Right lobe of liver (tissue), 6 donors: ENCODE results near the gene HPCAL4. TPM values are rescaled to one million over a fixed set of nuclear protein-coding genes. Genes with fewer than 3 reads are reported as not detected.

Experiments
- ATAC-seq, 4 donors: fragments of 200-7000 bp; cut with Tn5 transposase; one replicate each; pipeline ENCODE4 v1.9.1; 2020; ENCODE audit warnings: mild to moderate bottlenecking in 4 of 4, moderate library complexity in 4 of 4
- DNase-seq, 3 donors: peaks; one replicate each; pipeline ENCODE4 v3.0.0-alpha.2; 2020
- H3K27ac ChIP-seq, 3 donors: fragments of 200-600 bp; one replicate each; pipeline ENCODE4 v1.8.0; 2022
- H3K27me3 ChIP-seq, 2 donors: fragments of 200-600 bp; one replicate each; pipeline ENCODE4 v1.8.0; 2022
- H3K36me3 ChIP-seq, 4 donors: fragments of 200-600 bp; sonication (generic) in 1 of 4; one replicate each; pipeline versions ENCODE4 v1.5.1 to v1.8.0; 2017 to 2022; ENCODE audit warnings: control low read depth in 1 of 4
- H3K4me1 ChIP-seq, 4 donors: fragments of 200-600 bp; sonication (generic) in 1 of 4; one replicate each; pipeline versions ENCODE4 v1.5.1 to v1.8.0; 2017 to 2022; ENCODE audit warnings: control low read depth in 1 of 4
- H3K4me3 ChIP-seq, 3 donors: fragments of 200-600 bp; one replicate each; pipeline ENCODE4 v1.8.0; 2022
- H3K9me3 ChIP-seq, 4 donors: fragments of 200-600 bp; sonication (generic) in 1 of 4; one replicate each; pipeline versions ENCODE4 v1.5.1 to v1.8.0; 2017 to 2022; ENCODE audit warnings: control low read depth in 1 of 4
- CTCF ChIP-seq, 4 donors: fragments of 200-600 bp in 3 of 4; fragments of 450-650 bp in 1 of 4; IDR thresholded peaks; one replicate each; pipeline versions ENCODE4 v1.5.1 to v1.8.0; 2016 to 2022; ENCODE audit warnings: antibody characterized with exemption in 4 of 4, mild to moderate bottlenecking in 2 of 4
- POLR2A ChIP-seq: fragments of 450-650 bp; IDR thresholded peaks from one replicate; pipeline ENCODE4 v1.6.1; 2017; ENCODE audit warnings: antibody characterized with exemption, mild to moderate bottlenecking
- WGBS: methylation state at CpG from one replicate; pipeline ENCODE4 v1.1.6; 2018; ENCODE audit warnings: low coverage, low lambda C conversion rate; ENCODE audit not compliant: insufficient coverage; ENCODE audit errors: missing lambda C conversion rate; 5-methylcytosine and 5-hydroxymethylcytosine counted together
- intact Hi-C, 2 donors: fragments of 100-400 bp; cut with DNase I; formaldehyde crosslinking; loops; one replicate each; pipeline versions ENCODE4 v1.11.2 to v1.14.1; 2022
- total RNA-seq, 6 experiments: library from RNA; depleted of rRNA in 2 of 6; stranded (reverse); fragments of >200 nt in 2 of 6; fragmentation: NEBNext Ultra II Directional in 3 of 6; extraction: Animal tissue kit (Norgen Biotek cat#: 25700) in 3 of 6; gene quantifications; one replicate each; pipeline versions ENCODE4 v1.1.0 to v1.2.4, GENCODE V29; 2016 to 2023
- donor health status: DM: no; HTN: yes; CAD: no.
- donor health status: DM: no; HTN: no; CAD: no.
- donor health status: DM: no; HTN: no; CAD: no.
- donor health status: DM: no; HTN: yes; CAD: no.
- donor health status: DM: no; HTN: yes; CAD: no.

Gene HPCAL4
- total RNA-seq, 6 experiments from 2014 or later, result not detected

- no peak overlapping the region for H3K27ac ChIP-seq
- no peaks in the 10 kb centered on the region for H3K36me3 ChIP-seq
- H3K4me1 ChIP-seq, result no peaks in the 10 kb centered on the region
- intact Hi-C loops, result no loop called here
- no peak for DNase-seq
- H3K27me3 ChIP-seq, result no peaks in the 10 kb centered on the region
- no peaks in the 10 kb centered on the region for H3K9me3 ChIP-seq
- TF ChIP-seq CTCF (IDR thresholded peaks at IDR 0.05) (no peak), POLR2A (no peak)
- WGBS, result 78% methylated on average over 5 of the region's 8 CpGs
- H3K4me3 ChIP-seq, result no peak overlapping the region
- ATAC-seq, result no peak
Measured at GRCh38 chr1:39663559-39663958, 27.7 kb downstream of the HPCAL4 start.

GRCh38 chr1:39662861-39663260 is 28.4 kb downstream of the HPCAL4 start:
- intact Hi-C loops, result no loop called here
- no peak overlapping the region for H3K27ac ChIP-seq
- TF ChIP-seq POLR2A, result no peak
- TF ChIP-seq CTCF (IDR thresholded peaks at IDR 0.05), result no peak
- no peak overlapping the region for H3K4me3 ChIP-seq
- DNase-seq, result no peak
- H3K27me3 ChIP-seq, result no peaks in the 10 kb centered on the region
- no peaks in the 10 kb centered on the region for H3K4me1 ChIP-seq
- ATAC-seq, result no peak
- no peaks in the 10 kb centered on the region for H3K9me3 ChIP-seq
- no peaks in the 10 kb centered on the region for H3K36me3 ChIP-seq
- WGBS, result 86% methylated on average over 1 of the region's 1 CpG

- Histone ChIP-seq H3K27ac (no peak overlapping the region), H3K9me3 (no peaks in the 10 kb centered on the region), H3K4me1 (no peaks in the 10 kb centered on the region), H3K36me3 (no peaks in the 10 kb centered on the region), H3K27me3 (no peaks in the 10 kb centered on the region), H3K4me3 (no peak overlapping the region)
- intact Hi-C loops, result loop anchor here (10.0 kb wide), 1 partner anchor 55 kb away; no protein-coding TSS in a partner anchor
- DNase-seq, result no peak
- no peak for ATAC-seq
- 63% methylated on average over 5 of the region's 5 CpGs for WGBS
- TF ChIP-seq CTCF (IDR thresholded peaks at IDR 0.05) (no peak), POLR2A (no peak)
Measured at GRCh38 chr1:39659538-39659937, 31.7 kb downstream of the HPCAL4 start.

GRCh38 chr1:39659110-39659509 is 32.1 kb downstream of the HPCAL4 start:
- intact Hi-C loops, result loop anchor here (10.0 kb wide), 1 partner anchor 54 kb away; no protein-coding TSS in a partner anchor
- Histone ChIP-seq H3K36me3 (no peaks in the 10 kb centered on the region), H3K4me1 (no peaks in the 10 kb centered on the region), H3K9me3 (no peaks in the 10 kb centered on the region), H3K4me3 (no peak overlapping the region), H3K27me3 (no peaks in the 10 kb centered on the region), H3K27ac (no peak overlapping the region)
- ATAC-seq, result no peak
- no peak for DNase-seq
- WGBS, result 80% methylated on average over 4 of the region's 12 CpGs
- no peak for TF ChIP-seq POLR2A
- TF ChIP-seq CTCF (IDR thresholded peaks at IDR 0.05), result no peak

GRCh38 chr1:39657923-39658485 is 33.2 kb downstream of the HPCAL4 start:
- H3K27ac ChIP-seq, result no peak overlapping the region
- ATAC-seq (peak; percentile 60 to 81 (median 68)), DNase-seq (peak; percentile 47 to 67 (median 63))
- no peaks in the 10 kb centered on the region for H3K9me3 ChIP-seq
- H3K4me3 ChIP-seq, result no peak overlapping the region
- no peaks in the 10 kb centered on the region for H3K27me3 ChIP-seq
- H3K36me3 ChIP-seq, result no peaks in the 10 kb centered on the region
- no peak for TF ChIP-seq POLR2A
- peak; percentile 47 to 82 (median 68) for TF ChIP-seq CTCF (IDR thresholded peaks at IDR 0.05)
- intact Hi-C loops, result loop anchor here (10.0 kb wide), 1 partner anchor 53 kb away; no protein-coding TSS in a partner anchor
- 6% methylated on average over 5 of the region's 6 CpGs for WGBS
- no peaks in the 10 kb centered on the region for H3K4me1 ChIP-seq
